IMR-90 (cell line): ENCODE results near the gene GNG2. TPM values are rescaled to one million over a fixed set of nuclear protein-coding genes. Genes with fewer than 3 reads are reported as not detected.

Experiments used
- ATAC-seq: fragments of 200-7000 bp; cut with Tn5 transposase; 2 replicates; pipeline ENCODE4 v1.9.1; 2020; ENCODE audit warnings: low read depth, mild to moderate bottlenecking, moderate library complexity
- BruUV-seq: library from RNA; stranded (reverse); fragments of 400-500 nt; replicated peaks from 2 replicates; lab custom pipeline; 2021; lab: Mats Ljungman, UMichigan
- CTCF ChIA-PET: fragments of 300-600 bp; formaldehyde crosslinking; extraction: SDS; loops from one replicate; lab custom pipeline; 2021; ENCODE audit warnings: antibody characterized with exemption; lab: Yijun Ruan, JAX
- POLR2A ChIA-PET: fragments of 300-600 bp; sonication (Branson Sonifier 250); formaldehyde crosslinking; loops from one replicate; lab custom pipeline; 2022; ENCODE audit warnings: antibody characterized with exemption; ENCODE audit not compliant: unreplicated experiment; lab: Charles Lee
- DNase-seq: peaks from one replicate; pipeline ENCODE4 v3.0.0; 2013
- H2AFZ ChIP-seq: replicated peaks from 2 replicates; pipeline ENCODE3; 2013; ENCODE audit warnings: low read length, mild to moderate bottlenecking; ENCODE audit not compliant: poor library complexity
- H2AK5ac ChIP-seq: 2 replicates; pipeline ENCODE4 v1.6.1; 2013; ENCODE audit warnings: low read depth, low read length, inconsistent platforms
- H2AK9ac ChIP-seq: replicated peaks from 2 replicates; pipeline ENCODE3; 2013; ENCODE audit warnings: mild to moderate bottlenecking, low read depth, low read length, moderate library complexity; ENCODE audit not compliant: poor library complexity
- H2BK120ac ChIP-seq: 2 replicates; pipeline ENCODE4 v1.6.1; 2013; ENCODE audit warnings: low read depth, low read length, inconsistent platforms
- H2BK15ac ChIP-seq: 3 replicates; pipeline ENCODE4 v1.6.1; 2013; ENCODE audit warnings: low read depth, low read length, inconsistent platforms
- H2BK20ac ChIP-seq: 2 replicates; pipeline ENCODE4 v1.6.1; 2013; ENCODE audit warnings: low read depth, mild to moderate bottlenecking, inconsistent platforms, low read length, moderate library complexity
- H2BK5ac ChIP-seq: 2 replicates; pipeline ENCODE4 v1.6.1; 2013; ENCODE audit warnings: mild to moderate bottlenecking, low read depth, low read length, inconsistent platforms; ENCODE audit not compliant: poor library complexity, severe bottlenecking
- H3K14ac ChIP-seq: replicated peaks from 2 replicates; pipeline ENCODE4 v1.6.1; 2013; ENCODE audit warnings: low read depth, low read length, inconsistent platforms
- H3K18ac ChIP-seq: 2 replicates; pipeline ENCODE4 v1.6.1; 2013; ENCODE audit warnings: low read depth, low read length, control low read depth
- H3K23ac ChIP-seq: 2 replicates; pipeline ENCODE4 v1.6.1; 2013; ENCODE audit warnings: low read depth, low read length, inconsistent platforms
- H3K27ac ChIP-seq: 2 replicates; pipeline ENCODE4 v1.5.1; 2013; ENCODE audit warnings: mild to moderate bottlenecking, control low read depth, low read length; ENCODE audit not compliant: insufficient read depth
- H3K27me3 ChIP-seq: 2 replicates; pipeline ENCODE4 v1.6.1; 2013; ENCODE audit warnings: low read length; ENCODE audit not compliant: control insufficient read depth, insufficient read depth
- H3K36me3 ChIP-seq: 2 replicates; pipeline ENCODE4 v1.6.1; 2013; ENCODE audit warnings: low read length, mixed read lengths; ENCODE audit not compliant: control insufficient read depth, insufficient read depth
- H3K4ac ChIP-seq: 2 replicates; pipeline ENCODE4 v1.6.1; 2013; ENCODE audit warnings: low read depth, low read length, inconsistent platforms
- H3K4me1 ChIP-seq: 2 replicates; pipeline ENCODE4 v1.6.1; 2013; ENCODE audit warnings: low read length, mixed read lengths; ENCODE audit not compliant: control insufficient read depth, insufficient read depth
- H3K4me2 ChIP-seq: 2 replicates; pipeline ENCODE4 v1.6.1; 2013; ENCODE audit warnings: low read depth, mild to moderate bottlenecking, control low read depth, low read length, moderate library complexity
- H3K4me3 ChIP-seq: 2 replicates; pipeline ENCODE4 v1.5.1; 2013; ENCODE audit warnings: low read depth, mild to moderate bottlenecking, control low read depth, low read length, moderate library complexity; ENCODE audit not compliant: insufficient read depth
- H3K56ac ChIP-seq: 2 replicates; pipeline ENCODE4 v1.6.1; 2013; ENCODE audit warnings: low read length, inconsistent platforms; ENCODE audit not compliant: insufficient read depth; ENCODE audit errors: extremely low read depth
- H3K79me1 ChIP-seq, 2 experiments: 2 replicates each; pipeline ENCODE4 v1.6.1; 2013; ENCODE audit warnings: low read length in 2 of 2, inconsistent platforms in 1 of 2, low read depth in 1 of 2
- H3K9ac ChIP-seq: 2 replicates; pipeline ENCODE4 v1.6.1; 2013; ENCODE audit warnings: low read depth, low read length, control low read depth
- H3K9me1 ChIP-seq: 2 replicates; pipeline ENCODE4 v1.6.1; 2013; ENCODE audit warnings: low read length, inconsistent platforms; ENCODE audit not compliant: insufficient read depth
- H3K9me3 ChIP-seq: 2 replicates; pipeline ENCODE4 v1.6.1; 2013; ENCODE audit warnings: low read length; ENCODE audit not compliant: control insufficient read depth, insufficient read depth
- H4K20me1 ChIP-seq: 2 replicates; pipeline ENCODE4 v1.6.1; 2013; ENCODE audit warnings: low read length, inconsistent platforms; ENCODE audit not compliant: insufficient read depth
- H4K5ac ChIP-seq: 2 replicates; pipeline ENCODE4 v1.6.1; 2013; ENCODE audit warnings: mild to moderate bottlenecking, low read depth, low read length, control low read depth
- H4K8ac ChIP-seq, 2 experiments: 2 replicates each; pipeline ENCODE4 v1.6.1; 2013; ENCODE audit warnings: low read depth in 2 of 2, low read length in 2 of 2, control low read depth in 1 of 2, inconsistent platforms in 1 of 2
- H4K91ac ChIP-seq: 2 replicates; pipeline ENCODE4 v1.6.1; 2013; ENCODE audit warnings: low read depth, low read length, inconsistent platforms; ENCODE audit not compliant: insufficient read depth
- BHLHE40 ChIP-seq: fragments of 150-350 bp; IDR thresholded peaks from 2 replicates; pipeline ENCODE4 v1.6.1; 2016; ENCODE audit warnings: mild to moderate bottlenecking, low read depth, low read length
- CEBPB ChIP-seq: IDR thresholded peaks from 2 replicates; pipeline ENCODE4 v1.6.1; 2012; ENCODE audit warnings: low read depth, low read length, improper control_type of control experiment
- CHD1 ChIP-seq: IDR thresholded peaks from 2 replicates; pipeline ENCODE4 v1.6.1; 2012; ENCODE audit warnings: low read depth, low read length, improper control_type of control experiment
- ELK1 ChIP-seq: fragments of 150-350 bp; IDR thresholded peaks from 2 replicates; pipeline ENCODE4 v1.6.1; 2016; ENCODE audit warnings: low read depth, mild to moderate bottlenecking, low read length, moderate library complexity, borderline replicate concordance
- FOS ChIP-seq: fragments of 150-350 bp; IDR thresholded peaks from 2 replicates; pipeline ENCODE4 v1.6.1; 2016; ENCODE audit warnings: low read depth, low read length
- MAFK ChIP-seq: IDR thresholded peaks from 2 replicates; pipeline ENCODE4 v1.6.1; 2012; ENCODE audit warnings: low read depth, low read length, improper control_type of control experiment
- MAZ ChIP-seq: IDR thresholded peaks from 2 replicates; pipeline ENCODE4 v1.6.1; 2012; ENCODE audit warnings: low read depth, mild to moderate bottlenecking, low read length, improper control_type of control experiment, moderate library complexity, borderline replicate concordance
- MXI1 ChIP-seq: IDR thresholded peaks from 2 replicates; pipeline ENCODE4 v1.6.1; 2012; ENCODE audit warnings: low read depth, mild to moderate bottlenecking, low read length, moderate library complexity, borderline replicate concordance
- NFE2L2 ChIP-seq: fragments of 150-350 bp; IDR thresholded peaks from 2 replicates; pipeline ENCODE4 v1.6.1; 2016; ENCODE audit warnings: low read depth, mild to moderate bottlenecking, low read length
- POLR2A ChIP-seq: IDR thresholded peaks from 2 replicates; pipeline ENCODE4 v1.6.1; 2012; ENCODE audit warnings: mild to moderate bottlenecking, low read depth, low read length
- RAD21 ChIP-seq: IDR thresholded peaks from 2 replicates; pipeline ENCODE4 v1.6.1; 2012; ENCODE audit warnings: low read length, improper control_type of control experiment
- RCOR1 ChIP-seq: IDR thresholded peaks from 2 replicates; pipeline ENCODE4 v1.6.1; 2012; ENCODE audit warnings: mild to moderate bottlenecking, low read length, improper control_type of control experiment; ENCODE audit not compliant: insufficient replicate concordance
- SMC3 ChIP-seq: fragments of 150-350 bp; IDR thresholded peaks from 2 replicates; pipeline ENCODE4 v1.6.1; 2016; ENCODE audit warnings: low read depth, mild to moderate bottlenecking, antibody characterized with exemption, low read length, moderate library complexity
- WGBS, 2 experiments: methylation state at CpG; one replicate each; pipeline versions ENCODE4 v1.1.5 to v1.1.7; 2013; ENCODE audit warnings: missing lambda C conversion rate in 2 of 2; ENCODE audit not compliant: insufficient read length in 1 of 2; ENCODE audit errors: extremely low coverage in 2 of 2; 5-methylcytosine and 5-hydroxymethylcytosine counted together
- dilution Hi-C: fragments of 300-500 bp; cut with HindIII; formaldehyde crosslinking; loops from one replicate; pipeline ENCODE4 v1.14.3; 2018; ENCODE audit warnings: low sequenced_read_pairs; ENCODE audit not compliant: unreplicated experiment
- in situ Hi-C: fragments of 300-500 bp; cut with MboI; formaldehyde crosslinking; loops from 3 replicates; pipeline ENCODE4 v1.14.3; 2019; ENCODE audit warnings: low sequenced_read_pairs, inconsistent platforms, mixed read lengths
- intact Hi-C: fragments of 100-400 bp; cut with micrococcal nuclease; formaldehyde crosslinking; loops from 2 replicates; pipeline ENCODE4 v1.10.0; 2022
- polyA plus RNA-seq, 3 experiments: library from polyadenylated mRNA; depleted of rRNA; stranded (reverse); fragments of >200 nt; gene quantifications; 2 replicates each; pipeline ENCODE4 v1.2.3, GENCODE V29; 2012; ENCODE audit warnings: low replicate concordance in 1 of 3
- total RNA-seq: library from RNA; depleted of rRNA; stranded (reverse); fragments of >200 nt; gene quantifications from 2 replicates; pipeline ENCODE4 v1.2.3, GENCODE V29; 2012
- TF ChIP-seq, protein P1 (sequence below): conservative IDR thresholded peaks from 2 replicates; pipeline ENCODE4 v1.5.1; 2012; ENCODE audit warnings: mild to moderate bottlenecking, low read depth, low read length, improper control_type of control experiment

Gene GNG2
- total and polyA plus RNA-seq, 2 of the 4 experiments (the other 2 are of a cell fraction) = 13.1 to 14.6 TPM

DNA sequence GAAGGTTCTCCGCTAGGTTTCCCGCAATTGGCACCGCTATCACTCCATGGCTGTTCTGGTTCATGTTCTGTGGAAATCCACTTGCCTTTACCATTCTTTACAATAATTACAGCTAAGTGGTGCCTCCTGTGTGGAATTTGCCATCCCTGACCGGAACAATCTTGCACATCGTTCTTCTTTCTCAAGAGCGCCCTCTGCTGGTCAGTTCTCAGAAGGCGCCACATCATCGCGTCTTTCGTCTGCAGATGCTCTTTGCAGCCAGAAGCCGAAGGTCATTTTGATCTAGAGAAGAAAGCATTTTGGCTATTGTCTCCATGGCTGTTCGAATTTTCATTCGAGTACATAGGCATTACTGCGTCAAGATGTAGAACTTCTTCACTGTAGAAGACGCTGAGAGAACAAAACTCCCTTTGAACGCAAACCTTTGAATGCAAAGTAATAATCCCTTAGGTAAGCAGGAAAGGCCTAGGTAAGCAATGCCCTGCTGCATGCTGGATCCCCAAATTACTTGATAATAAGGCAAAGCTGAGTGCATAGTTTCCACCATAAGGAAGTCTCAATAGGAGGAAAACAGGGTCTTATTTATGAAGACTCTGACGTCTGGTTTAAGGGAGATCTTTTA lies 118.8 kb downstream of the GNG2 start:
- CTCF ChIA-PET = interaction anchor here (0.6 to 2.9 kb wide), 18 partner anchors 9 to 696 kb away, joined by 3 to 8 read pairs (median 3); partner anchors contain the start of genes GNG2 and RTRAF
- H2AK5ac ChIP-seq = peak overlapping the region; percentile 18; the same call in 1 of the 2 replicates
- in situ Hi-C loops = loop anchor here (10.0 kb wide), 1 partner anchor 194 kb away; no protein-coding TSS in a partner anchor

More for the DNA sequence above, 118.8 kb downstream of the GNG2 start:
- Histone ChIP-seq H4K8ac (no peak overlapping the region), H3K14ac (no peak overlapping the region), H3K4ac (no peak overlapping the region), H3K56ac (no peak overlapping the region), H2AFZ (peak overlapping the region; percentile 39), H3K18ac (no peak overlapping the region), H2BK20ac (no peak overlapping the region), H3K9me3 (0 out of 2 replicates have a peak, but pooled peaks cover 4% of the 10 kb centered on the region), H3K23ac (no peak overlapping the region), H2BK5ac (no peak overlapping the region), H4K91ac (no peak overlapping the region), H4K20me1 (no peaks in the 10 kb centered on the region), H3K27me3 (peaks cover 10% of the 10 kb centered on the region), H2BK120ac (no peak overlapping the region), H3K4me1 (peaks cover 6% of the 10 kb centered on the region), H3K9me1 (peaks cover 5% of the 10 kb centered on the region), H2BK15ac (no peak overlapping the region), H3K36me3 (no peaks in the 10 kb centered on the region), H3K4me2 (no peak overlapping the region), H4K5ac (no peak overlapping the region), H2AK9ac (peak overlapping the region; percentile 23), H3K9ac (no peak overlapping the region), H3K27ac (no peak overlapping the region), H3K4me3 (no peak overlapping the region), H3K79me1 (no peaks in the 10 kb centered on the region)
- BruUV-seq = no TSS peak
- POLR2A ChIA-PET = no interaction called here
- ATAC-seq (peak; percentile 83), DNase-seq (peak; percentile 79)
- peak; percentile 90 for TF ChIP-seq RAD21
- TF ChIP-seq SMC3 = peak; percentile 87
- no peak for TF ChIP-seq POLR2A
- no peak for TF ChIP-seq BHLHE40
- no peak for TF ChIP-seq RCOR1
- TF ChIP-seq FOS = no peak
- no peak for TF ChIP-seq MAZ
- no peak for TF ChIP-seq ELK1
- no peak for TF ChIP-seq MXI1
- no peak for TF ChIP-seq NFE2L2
- TF ChIP-seq MAFK = peak; percentile 10; the same call in 1 of the 2 replicates
- TF ChIP-seq CHD1 = no peak
- no peak for TF ChIP-seq CEBPB
- TF ChIP-seq, protein P1, sequence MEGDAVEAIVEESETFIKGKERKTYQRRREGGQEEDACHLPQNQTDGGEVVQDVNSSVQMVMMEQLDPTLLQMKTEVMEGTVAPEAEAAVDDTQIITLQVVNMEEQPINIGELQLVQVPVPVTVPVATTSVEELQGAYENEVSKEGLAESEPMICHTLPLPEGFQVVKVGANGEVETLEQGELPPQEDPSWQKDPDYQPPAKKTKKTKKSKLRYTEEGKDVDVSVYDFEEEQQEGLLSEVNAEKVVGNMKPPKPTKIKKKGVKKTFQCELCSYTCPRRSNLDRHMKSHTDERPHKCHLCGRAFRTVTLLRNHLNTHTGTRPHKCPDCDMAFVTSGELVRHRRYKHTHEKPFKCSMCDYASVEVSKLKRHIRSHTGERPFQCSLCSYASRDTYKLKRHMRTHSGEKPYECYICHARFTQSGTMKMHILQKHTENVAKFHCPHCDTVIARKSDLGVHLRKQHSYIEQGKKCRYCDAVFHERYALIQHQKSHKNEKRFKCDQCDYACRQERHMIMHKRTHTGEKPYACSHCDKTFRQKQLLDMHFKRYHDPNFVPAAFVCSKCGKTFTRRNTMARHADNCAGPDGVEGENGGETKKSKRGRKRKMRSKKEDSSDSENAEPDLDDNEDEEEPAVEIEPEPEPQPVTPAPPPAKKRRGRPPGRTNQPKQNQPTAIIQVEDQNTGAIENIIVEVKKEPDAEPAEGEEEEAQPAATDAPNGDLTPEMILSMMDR = peak; percentile 85
- intact Hi-C loops = loop anchor here (1.0 to 5.0 kb wide), 4 partner anchors 118 to 697 kb away; partner anchors contain the start of gene GNG2
- dilution Hi-C loops = no loop called here
- 44% methylated on average over 4 of the region's 17 CpGs; no CpG with 5 or more reads in 1 of the 2 experiments for WGBS, 2 experiments
